Measurements from ENCODE around the gene NKG7.
A peak's percentile ranks its signal among the peaks of the same experiment; 100 is the strongest.

DNA sequence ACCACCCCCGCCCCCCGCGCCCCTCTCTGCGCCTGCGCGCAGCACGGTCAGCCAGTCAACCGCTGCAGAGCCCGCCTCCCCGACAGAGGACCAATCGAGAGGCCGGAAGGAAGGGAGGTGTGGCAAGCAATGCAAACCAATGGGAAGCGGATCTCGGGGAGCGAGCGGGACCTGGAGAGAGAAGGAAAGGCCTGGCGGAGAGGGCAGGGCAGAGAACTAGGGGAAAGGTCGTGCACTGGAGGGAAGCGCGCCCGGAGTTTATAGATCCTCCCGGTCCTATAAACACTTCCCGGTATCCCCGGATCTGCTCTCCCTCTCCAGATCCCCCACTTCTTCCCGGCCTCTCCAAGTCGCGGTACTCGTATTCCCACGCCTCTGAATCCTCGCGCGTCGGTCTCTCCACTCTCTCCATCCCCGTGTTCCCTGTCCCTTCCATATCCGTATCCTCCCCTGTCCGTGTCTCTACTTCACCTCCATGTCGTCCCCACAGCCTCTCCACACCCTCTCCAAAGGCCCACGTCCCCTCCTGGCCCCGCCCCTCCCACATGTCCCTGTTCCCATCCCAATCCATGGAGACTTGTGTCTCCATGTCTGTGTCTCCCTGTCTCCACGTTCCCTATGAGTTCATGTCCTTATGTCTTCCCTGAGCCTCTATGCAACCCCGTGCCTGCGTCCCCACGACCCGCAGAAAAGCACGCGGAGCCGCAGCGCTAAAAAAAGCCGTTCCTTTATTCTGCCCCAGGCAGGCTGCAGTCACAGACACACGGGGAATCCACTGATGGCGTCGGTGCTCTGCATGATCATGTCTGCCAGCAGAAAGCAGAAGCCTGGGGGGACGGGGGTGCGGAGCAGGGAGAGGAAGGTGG, 5.8 kb downstream of the NKG7 start:
- peak; percentile 81 for TF ChIP-seq POLR2A (IDR thresholded peaks at IDR 0.05; ENCODE audit: low read length)
- TF ChIP-seq GATA1 (IDR thresholded peaks at IDR 0.05; ENCODE audit: low read depth, low read length), result no peak
